Natural killer cell (primary cell): ENCODE results near the gene MOB2. TPM values are rescaled to one million over a fixed set of nuclear protein-coding genes. Genes with fewer than 3 reads are reported as not detected.

Source experiments
- ATAC-seq, 3 donors: fragments of 150-1000 bp in 2 of 3; fragments of 200-7000 bp in 1 of 3; cut with Tn5 transposase; 1 replicate in 1 of 3; 2 replicates in 2 of 3; pipeline ENCODE4 v1.10.0; 2021; ENCODE audit warnings: mild to moderate bottlenecking in 2 of 3, moderate library complexity in 2 of 3
- DNase-seq, 2 donors: peaks; one replicate each; pipeline versions ENCODE4 v3.0.0 to v3.0.0-alpha.2; 2013 to 2021; ENCODE audit warnings: mixed read lengths in 1 of 2
- H3K27ac ChIP-seq: one replicate; pipeline ENCODE4 v1.5.1; 2013; ENCODE audit warnings: mild to moderate bottlenecking, low read length
- H3K27me3 ChIP-seq: one replicate; pipeline ENCODE4 v1.6.1; 2013; ENCODE audit warnings: low read length; ENCODE audit not compliant: control insufficient read depth, insufficient read depth
- H3K36me3 ChIP-seq: one replicate; pipeline ENCODE4 v1.6.1; 2013; ENCODE audit warnings: low read length; ENCODE audit not compliant: control insufficient read depth, insufficient read depth
- H3K4me1 ChIP-seq: one replicate; pipeline ENCODE4 v1.6.1; 2013; ENCODE audit warnings: low read length; ENCODE audit not compliant: control insufficient read depth, insufficient read depth
- H3K4me3 ChIP-seq: one replicate; pipeline ENCODE4 v1.5.1; 2013; ENCODE audit warnings: low read length
- H3K9me3 ChIP-seq: one replicate; pipeline ENCODE4 v1.6.1; 2013; ENCODE audit warnings: low read length; ENCODE audit not compliant: control insufficient read depth, insufficient read depth
- H3K27ac Mint-ChIP-seq, 2 donors: one replicate each; pipeline ENCODE4 v1.8.0; 2022; ENCODE audit warnings: mild to moderate bottlenecking in 2 of 2, mixed read lengths in 2 of 2, moderate library complexity in 1 of 2
- H3K27me3 Mint-ChIP-seq, 2 donors: one replicate each; pipeline ENCODE4 v1.8.0; 2022; ENCODE audit warnings: low read depth in 2 of 2, mixed read lengths in 2 of 2
- H3K36me3 Mint-ChIP-seq: one replicate; pipeline ENCODE4 v1.8.0; 2022; ENCODE audit warnings: mixed read lengths
- H3K4me1 Mint-ChIP-seq, 2 donors: one replicate each; pipeline ENCODE4 v1.8.0; 2022; ENCODE audit warnings: mixed read lengths in 2 of 2
- H3K4me3 Mint-ChIP-seq: one replicate; pipeline ENCODE4 v1.8.0; 2022; ENCODE audit warnings: mild to moderate bottlenecking, moderate library complexity, mixed read lengths
- H3K9me3 Mint-ChIP-seq, 2 donors: one replicate each; pipeline ENCODE4 v1.8.0; 2022; ENCODE audit warnings: mixed read lengths in 2 of 2
- CTCF ChIP-seq: fragments of 200-600 bp; IDR thresholded peaks from one replicate; pipeline ENCODE4 v1.8.0; 2022; ENCODE audit warnings: antibody characterized with exemption
- WGBS: methylation state at CpG from one replicate; pipeline ENCODE4 v1.1.7; 2013; ENCODE audit warnings: missing lambda C conversion rate; ENCODE audit not compliant: insufficient coverage; 5-methylcytosine and 5-hydroxymethylcytosine counted together
- intact Hi-C: fragments of 100-400 bp; cut with micrococcal nuclease; formaldehyde crosslinking; loops from one replicate; pipeline ENCODE4 v1.14.2; 2022
- total RNA-seq, 4 donors: library from RNA; stranded (reverse); fragments of 120-200 nt in 1 of 4; gene quantifications; one replicate each; pipeline versions ENCODE4 v1.2.3 to v1.2.4, GENCODE V29; 2013 to 2022

The MOB2 gene
- total RNA-seq, 3 donors from 2014 or later (not counting 1 experiment from before 2014, with no cell fraction given) = 61.9 to 79.6 (median 78.5) TPM

GRCh38 chr11:1533342-1533725, 46.8 kb upstream of the MOB2 start:
- no peaks in the 10 kb centered on the region for H3K27me3 ChIP-seq
- no peak for DNase-seq
- no peaks in the 10 kb centered on the region for H3K9me3 Mint-ChIP-seq
- peaks cover 25% of the 10 kb centered on the region for H3K36me3 ChIP-seq
- TF ChIP-seq CTCF = no peak
- no peak overlapping the region for H3K27ac Mint-ChIP-seq
- H3K36me3 Mint-ChIP-seq = no peaks in the 10 kb centered on the region
- 75% methylated on average over 10 of the region's 10 CpGs for WGBS
- peaks cover 49 to 56% of the 10 kb centered on the region in 2 donors for H3K4me1 Mint-ChIP-seq
- intact Hi-C loops = no loop called here
- peaks cover 0 to 5% of the 10 kb centered on the region in 2 donors for H3K27me3 Mint-ChIP-seq
- H3K9me3 ChIP-seq = no peaks in the 10 kb centered on the region
- no peak overlapping the region for H3K4me3 Mint-ChIP-seq
- H3K27ac ChIP-seq = no peak overlapping the region
- H3K4me1 ChIP-seq = peaks cover 46% of the 10 kb centered on the region
- ATAC-seq = peak in 1 of 3 donors; percentile 33
- H3K4me3 ChIP-seq = no peak overlapping the region

- ATAC-seq (no peak), DNase-seq (no peak)
- no peak overlapping the region for H3K4me3 ChIP-seq
- H3K27ac ChIP-seq = no peak overlapping the region
- H3K27ac Mint-ChIP-seq = no peak overlapping the region
- TF ChIP-seq CTCF = no peak
- no peaks in the 10 kb centered on the region for H3K27me3 Mint-ChIP-seq
- H3K4me1 ChIP-seq = peaks cover 46% of the 10 kb centered on the region
- peaks cover 25% of the 10 kb centered on the region for H3K36me3 ChIP-seq
- WGBS = 89% methylated on average over 20 of the region's 20 CpGs
- intact Hi-C loops = no loop called here
- H3K4me3 Mint-ChIP-seq = no peak overlapping the region
- peaks cover 49 to 61% of the 10 kb centered on the region in 2 donors for H3K4me1 Mint-ChIP-seq
- no peaks in the 10 kb centered on the region for H3K9me3 Mint-ChIP-seq
- no peaks in the 10 kb centered on the region for H3K9me3 ChIP-seq
- no peaks in the 10 kb centered on the region for H3K27me3 ChIP-seq
- H3K36me3 Mint-ChIP-seq = no peaks in the 10 kb centered on the region
Measured at GRCh38 chr11:1532606-1533341, 46.2 kb upstream of the MOB2 start.

GRCh38 chr11:1532014-1532586, 45.5 kb upstream of the MOB2 start:
- peak overlapping the region in 1 of 2 donors; percentile 45 for H3K27ac Mint-ChIP-seq
- no peaks in the 10 kb centered on the region for H3K27me3 ChIP-seq
- H3K27ac ChIP-seq = no peak overlapping the region
- WGBS = 96% methylated on average over 17 of the region's 17 CpGs
- H3K36me3 Mint-ChIP-seq = no peaks in the 10 kb centered on the region
- H3K4me3 ChIP-seq = no peak overlapping the region
- peaks cover 25% of the 10 kb centered on the region for H3K36me3 ChIP-seq
- H3K27me3 Mint-ChIP-seq = no peaks in the 10 kb centered on the region
- intact Hi-C loops = no loop called here
- H3K4me1 Mint-ChIP-seq = peaks cover 49 to 62% of the 10 kb centered on the region in 2 donors
- H3K4me1 ChIP-seq = peaks cover 42% of the 10 kb centered on the region
- no peak for TF ChIP-seq CTCF
- ATAC-seq (no peak), DNase-seq (no peak)
- H3K9me3 Mint-ChIP-seq = no peaks in the 10 kb centered on the region
- no peaks in the 10 kb centered on the region for H3K9me3 ChIP-seq
- no peak overlapping the region for H3K4me3 Mint-ChIP-seq
